HEK293T (cell line): ENCODE results near the gene LAMA3.

Source experiments
- ARNT ChIP-seq: fragments of 450-650 bp; IDR thresholded peaks from 2 replicates; pipeline ENCODE4 v1.6.1; 2017; ENCODE audit warnings: mild to moderate bottlenecking
- BHLHE40 ChIP-seq: fragments of 450-650 bp; IDR thresholded peaks from 2 replicates; pipeline ENCODE4 v1.6.1; 2016; ENCODE audit warnings: mild to moderate bottlenecking, moderate library complexity, borderline replicate concordance
- ELF4 ChIP-seq: fragments of 450-650 bp; IDR thresholded peaks from 2 replicates; pipeline ENCODE4 v1.6.1; 2017; ENCODE audit warnings: antibody characterized with exemption
- FOXA1 ChIP-seq: fragments of 450-650 bp; IDR thresholded peaks from 2 replicates; pipeline ENCODE4 v1.6.1; 2016; ENCODE audit warnings: mild to moderate bottlenecking
- FOXM1 ChIP-seq: fragments of 450-650 bp; IDR thresholded peaks from 2 replicates; pipeline ENCODE4 v1.6.1; 2017; ENCODE audit warnings: mild to moderate bottlenecking, borderline replicate concordance
- NFRKB ChIP-seq: fragments of 450-650 bp; IDR thresholded peaks from 2 replicates; pipeline ENCODE4 v1.6.1; 2016; ENCODE audit warnings: mild to moderate bottlenecking, moderate library complexity
- SP1 ChIP-seq: fragments of 450-650 bp; IDR thresholded peaks from 2 replicates; pipeline ENCODE4 v1.6.1; 2017
- SUZ12 ChIP-seq: fragments of 450-650 bp; IDR thresholded peaks from 2 replicates; pipeline ENCODE4 v1.6.1; 2016; ENCODE audit warnings: mild to moderate bottlenecking
- TARDBP ChIP-seq: fragments of 450-650 bp; IDR thresholded peaks from 2 replicates; pipeline ENCODE4 v1.6.1; 2016
- ZNF384 ChIP-seq: fragments of 450-650 bp; IDR thresholded peaks from 2 replicates; pipeline ENCODE4 v1.6.1; 2016

- no peak for TF ChIP-seq ARNT
- TF ChIP-seq TARDBP, result no peak
- TF ChIP-seq BHLHE40, result no peak
- TF ChIP-seq ELF4, result no peak
- no peak for TF ChIP-seq ZNF384
- TF ChIP-seq SP1, result no peak
- TF ChIP-seq FOXM1, result no peak
- no peak for TF ChIP-seq NFRKB
- TF ChIP-seq SUZ12, result no peak
- TF ChIP-seq FOXA1, result no peak
These were observed 161.0 kb downstream of the LAMA3 start for GRCh38 chr18:23850215-23850614.
